Measurements from ENCODE around the gene SLC14A1.

SLC14A1 gene

DNA sequence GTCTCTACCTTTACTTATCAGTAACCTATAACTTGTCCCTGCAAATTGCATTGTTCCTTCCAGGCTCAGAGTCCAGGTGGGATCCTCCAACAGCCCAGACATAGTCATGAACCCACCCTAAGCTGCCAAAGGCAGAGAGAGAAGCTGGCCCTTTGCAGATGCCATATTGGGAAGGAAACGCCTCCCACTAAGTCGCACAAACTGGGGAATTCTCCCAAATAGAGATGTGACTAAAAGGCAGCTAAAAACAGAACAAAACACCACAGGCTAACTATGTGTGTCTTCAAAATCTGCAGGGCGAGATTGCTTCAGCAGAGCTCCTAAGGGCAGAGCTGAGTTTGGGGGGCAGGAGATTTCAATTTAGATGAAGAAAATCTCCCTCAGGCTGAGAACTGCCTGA, 63.0 kb downstream of the SLC14A1 start:
- no peak overlapping the region for H3K4me3 ChIP-seq
- no peaks in the 10 kb centered on the region for H3K27me3 ChIP-seq
- H3K27ac ChIP-seq, result no peak overlapping the region
- no peak for DNase-seq
- no peaks in the 10 kb centered on the region for H3K36me3 ChIP-seq
- H3K4me1 ChIP-seq, result peaks cover 0 to 24% (median 5%) of the 10 kb centered on the region in 4 donors
- TF ChIP-seq, protein P1, sequence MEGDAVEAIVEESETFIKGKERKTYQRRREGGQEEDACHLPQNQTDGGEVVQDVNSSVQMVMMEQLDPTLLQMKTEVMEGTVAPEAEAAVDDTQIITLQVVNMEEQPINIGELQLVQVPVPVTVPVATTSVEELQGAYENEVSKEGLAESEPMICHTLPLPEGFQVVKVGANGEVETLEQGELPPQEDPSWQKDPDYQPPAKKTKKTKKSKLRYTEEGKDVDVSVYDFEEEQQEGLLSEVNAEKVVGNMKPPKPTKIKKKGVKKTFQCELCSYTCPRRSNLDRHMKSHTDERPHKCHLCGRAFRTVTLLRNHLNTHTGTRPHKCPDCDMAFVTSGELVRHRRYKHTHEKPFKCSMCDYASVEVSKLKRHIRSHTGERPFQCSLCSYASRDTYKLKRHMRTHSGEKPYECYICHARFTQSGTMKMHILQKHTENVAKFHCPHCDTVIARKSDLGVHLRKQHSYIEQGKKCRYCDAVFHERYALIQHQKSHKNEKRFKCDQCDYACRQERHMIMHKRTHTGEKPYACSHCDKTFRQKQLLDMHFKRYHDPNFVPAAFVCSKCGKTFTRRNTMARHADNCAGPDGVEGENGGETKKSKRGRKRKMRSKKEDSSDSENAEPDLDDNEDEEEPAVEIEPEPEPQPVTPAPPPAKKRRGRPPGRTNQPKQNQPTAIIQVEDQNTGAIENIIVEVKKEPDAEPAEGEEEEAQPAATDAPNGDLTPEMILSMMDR (IDR thresholded peaks at IDR 0.05), result no peak
- H3K9me3 ChIP-seq, result no peaks in the 10 kb centered on the region
- intact Hi-C loops (cut with DNase I; ENCODE audit: low total_unique reads), result no loop called here

DNA sequence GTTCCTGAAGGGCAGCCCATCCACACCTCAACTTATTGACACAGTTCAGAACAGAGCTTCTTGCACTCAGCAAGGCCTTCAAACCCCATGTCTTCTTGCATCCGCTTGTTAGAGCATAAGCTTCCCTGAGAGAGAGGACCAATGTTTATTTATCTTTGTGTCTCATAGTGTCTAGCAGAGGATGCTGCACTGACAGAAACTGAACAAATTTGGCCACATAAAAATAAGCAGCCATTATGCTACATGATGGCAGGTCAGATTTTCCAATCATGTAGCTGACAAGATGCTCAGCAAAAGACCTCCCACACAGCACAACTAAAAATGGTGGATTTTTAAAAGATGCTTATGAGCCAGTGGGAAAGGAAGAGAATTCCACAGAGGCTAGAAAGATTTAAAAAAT, 63.4 kb downstream of the SLC14A1 start:
- DNase-seq, result no peak
- no peak overlapping the region for H3K4me3 ChIP-seq
- no peaks in the 10 kb centered on the region for H3K36me3 ChIP-seq
- intact Hi-C loops (cut with DNase I; ENCODE audit: low total_unique reads), result no loop called here
- no peak overlapping the region for H3K27ac ChIP-seq
- peaks cover 0 to 24% (median 5%) of the 10 kb centered on the region in 4 donors for H3K4me1 ChIP-seq
- H3K27me3 ChIP-seq, result no peaks in the 10 kb centered on the region
- TF ChIP-seq, protein P1 (IDR thresholded peaks at IDR 0.05), result no peak
- no peaks in the 10 kb centered on the region for H3K9me3 ChIP-seq

DNA sequence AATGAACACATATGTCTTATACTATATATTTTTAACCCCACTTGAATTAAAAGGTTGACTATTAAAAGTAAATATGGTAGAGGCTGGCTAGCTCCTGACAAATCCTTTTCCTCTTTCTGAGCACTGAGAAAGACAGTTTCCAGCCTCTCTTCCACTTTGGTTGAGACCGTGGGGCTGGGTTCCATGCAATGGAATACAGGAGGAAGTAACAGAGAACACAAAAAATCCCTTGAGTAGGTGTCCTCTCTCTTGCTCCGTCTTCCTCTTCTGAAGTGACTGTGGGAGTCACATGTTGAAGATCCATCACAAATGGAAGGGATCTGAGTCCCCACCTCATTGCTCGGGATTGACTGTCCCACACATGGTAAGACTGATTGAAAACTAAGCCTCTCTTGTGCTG, 64.9 kb downstream of the SLC14A1 start:
- Histone ChIP-seq H3K9me3 (no peaks in the 10 kb centered on the region), H3K27me3 (no peaks in the 10 kb centered on the region), H3K4me1 (peaks cover 0 to 18% (median 3%) of the 10 kb centered on the region in 4 donors), H3K27ac (no peak overlapping the region), H3K36me3 (no peaks in the 10 kb centered on the region), H3K4me3 (no peak overlapping the region)
- no peak for DNase-seq
- TF ChIP-seq, protein P1 (IDR thresholded peaks at IDR 0.05), result no peak
- intact Hi-C loops (cut with DNase I; ENCODE audit: low total_unique reads), result no loop called here

DNA sequence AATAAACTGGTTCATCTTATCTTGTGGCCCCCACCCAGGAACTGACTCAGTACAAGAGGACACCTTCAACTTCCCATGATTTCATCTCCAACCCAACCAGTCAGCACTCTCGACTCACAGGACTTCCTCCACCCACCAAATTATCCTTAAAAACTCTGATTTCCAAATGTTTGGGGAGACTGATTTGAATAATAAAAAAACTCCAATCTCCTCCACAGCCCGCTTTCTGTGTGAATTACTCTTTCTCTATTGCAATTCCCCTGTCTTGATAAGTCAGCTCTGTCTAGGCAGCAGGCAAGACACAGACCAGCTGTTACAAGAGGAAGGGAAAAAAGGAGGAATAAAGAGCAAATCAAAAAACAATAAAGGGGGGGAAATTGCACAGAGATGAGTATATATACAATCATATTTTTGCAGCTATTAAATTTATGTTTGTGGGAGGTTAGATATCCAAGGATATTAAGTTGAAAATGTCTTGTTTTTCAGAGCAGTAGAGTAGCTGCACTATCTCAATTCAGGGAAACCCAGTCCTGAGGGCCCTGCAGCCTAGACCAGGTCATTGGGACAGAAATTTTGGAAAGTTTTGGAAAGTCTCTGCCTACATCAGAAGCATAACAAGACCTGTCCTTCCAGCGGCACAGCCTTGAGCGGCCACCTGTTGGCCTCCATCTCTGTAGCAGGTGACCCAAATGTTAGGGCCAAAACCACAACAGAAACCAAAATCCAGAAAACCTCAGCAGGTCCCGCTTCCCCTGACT, 68.7 kb downstream of the SLC14A1 start:
- H3K9me3 ChIP-seq, result no peaks in the 10 kb centered on the region
- TF ChIP-seq, protein P1 (IDR thresholded peaks at IDR 0.05), result no peak
- intact Hi-C loops (cut with DNase I; ENCODE audit: low total_unique reads), result no loop called here
- DNase-seq, result no peak
- no peaks in the 10 kb centered on the region for H3K36me3 ChIP-seq
- no peak overlapping the region for H3K27ac ChIP-seq
- no peaks in the 10 kb centered on the region for H3K27me3 ChIP-seq
- no peaks in the 10 kb centered on the region for H3K4me1 ChIP-seq
- H3K4me3 ChIP-seq, result no peak overlapping the region

DNA sequence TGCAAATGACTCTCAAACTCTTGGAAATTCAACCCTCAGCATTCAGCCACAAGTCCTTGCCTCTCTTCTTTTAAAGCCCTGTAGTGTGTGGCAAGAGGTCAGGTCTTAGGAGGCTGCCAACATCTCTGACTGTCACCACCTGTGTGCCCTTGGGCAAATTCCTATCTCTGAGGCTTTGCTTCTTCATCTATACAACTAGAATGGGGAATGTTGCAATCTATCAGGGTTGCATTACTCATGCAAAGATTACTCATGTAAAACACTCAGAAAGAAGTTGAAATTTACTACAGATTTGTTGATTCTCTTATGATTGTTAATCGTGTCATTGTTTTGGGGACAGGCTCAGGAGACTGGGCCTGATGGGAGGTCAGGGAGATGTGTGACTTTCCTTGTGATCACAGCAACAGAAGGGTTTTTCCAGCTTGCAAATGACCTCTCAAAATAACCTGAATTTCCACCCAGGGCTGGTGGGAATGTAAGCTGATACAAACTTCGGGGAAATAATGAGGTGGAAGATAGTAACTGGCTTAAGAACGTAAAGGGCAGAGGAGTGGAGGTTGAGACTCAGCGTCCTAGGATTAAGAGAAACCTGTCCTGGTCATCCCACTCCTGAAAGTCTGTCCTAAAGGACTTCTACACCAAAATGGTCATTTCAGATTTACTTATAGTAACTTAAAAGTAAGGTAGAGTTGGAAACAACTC, 69.4 kb downstream of the SLC14A1 start:
- H3K27ac ChIP-seq, result no peak overlapping the region
- DNase-seq, result no peak

More for the DNA sequence above, 69.4 kb downstream of the SLC14A1 start:
- TF ChIP-seq, protein P1 (IDR thresholded peaks at IDR 0.05), result no peak
- no peaks in the 10 kb centered on the region for H3K36me3 ChIP-seq
- no peaks in the 10 kb centered on the region for H3K4me1 ChIP-seq
- no peaks in the 10 kb centered on the region for H3K27me3 ChIP-seq
- H3K9me3 ChIP-seq, result no peaks in the 10 kb centered on the region
- H3K4me3 ChIP-seq, result no peak overlapping the region
- intact Hi-C loops (cut with DNase I; ENCODE audit: low total_unique reads), result no loop called here
